Measurements from ENCODE around the gene ERC2.

The ERC2 gene

DNA sequence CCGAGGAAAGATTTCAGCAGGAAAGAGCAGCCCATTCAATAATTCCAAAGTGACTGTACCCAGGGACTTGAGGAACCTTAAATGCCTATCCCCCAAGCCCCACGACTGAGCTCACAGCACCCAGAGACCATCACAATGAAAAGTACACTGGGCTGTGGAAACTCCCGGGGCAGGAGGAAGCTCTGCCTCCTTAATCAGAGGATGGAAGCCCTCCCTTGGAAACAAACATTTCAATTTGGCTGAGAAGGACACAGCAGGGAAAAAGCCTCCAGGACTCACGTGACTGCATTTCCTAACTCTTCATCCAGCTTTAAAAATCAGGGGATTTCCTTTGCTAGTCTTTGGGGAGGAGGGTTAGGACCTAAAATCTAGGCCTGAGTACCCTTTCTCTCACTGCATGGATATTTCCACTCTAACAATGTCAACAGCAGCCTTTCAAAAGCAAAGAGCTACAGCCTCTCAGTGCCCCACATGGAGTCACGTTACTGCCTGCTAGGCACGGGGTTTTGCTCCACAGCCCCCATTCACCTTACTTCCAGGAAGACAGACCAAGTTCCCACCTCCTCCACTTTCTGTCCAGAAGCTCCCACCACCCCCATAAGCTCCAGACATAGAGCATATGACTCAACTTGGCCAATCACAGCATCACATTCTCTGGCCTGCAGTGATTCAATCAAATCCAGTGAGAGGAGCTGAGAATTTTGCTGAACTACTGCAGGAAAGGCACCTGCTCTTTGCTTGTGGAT, 912.2 kb downstream of the ERC2 start:
- no peak for DNase-seq (ENCODE audit: low read depth)

DNA sequence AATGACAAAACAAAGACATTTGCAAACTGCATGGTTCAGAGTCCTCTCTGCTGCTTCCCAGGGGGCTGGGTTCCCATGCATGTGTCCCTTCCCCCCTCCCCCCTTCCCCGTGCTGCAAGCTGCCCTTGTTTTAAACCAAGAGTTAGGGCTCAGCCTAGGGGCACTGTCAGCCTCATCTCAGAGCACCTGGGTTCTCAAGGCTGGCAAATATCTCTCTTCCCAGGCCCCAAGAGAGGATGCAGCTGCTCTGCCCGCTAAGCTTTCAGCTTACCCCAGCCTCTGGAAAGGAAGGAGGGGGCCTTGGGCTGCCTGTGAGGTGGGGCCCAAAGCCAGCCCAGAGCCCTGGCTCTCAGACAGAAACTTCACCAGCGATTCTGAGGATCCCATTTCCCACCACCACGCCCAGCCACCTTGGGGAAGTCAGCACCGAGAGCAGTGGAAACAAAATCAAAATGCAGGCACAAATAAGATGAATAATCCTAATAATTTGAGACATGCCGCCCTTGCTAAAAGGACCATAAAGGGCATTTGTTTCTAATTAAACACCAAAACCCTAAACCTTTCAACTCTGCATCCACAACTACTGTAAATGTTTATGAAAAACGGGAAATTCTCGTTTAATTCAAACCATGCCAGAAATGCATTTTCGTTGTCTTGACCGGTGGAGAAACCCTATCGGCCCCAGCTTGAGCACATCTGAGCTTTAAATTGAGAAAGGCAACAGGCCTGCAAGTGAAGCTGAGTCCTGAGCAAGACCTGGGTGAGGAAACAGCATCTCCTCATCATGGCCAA, 913.4 kb downstream of the ERC2 start:
- DNase-seq (ENCODE audit: low read depth) = peak; percentile 29

DNA sequence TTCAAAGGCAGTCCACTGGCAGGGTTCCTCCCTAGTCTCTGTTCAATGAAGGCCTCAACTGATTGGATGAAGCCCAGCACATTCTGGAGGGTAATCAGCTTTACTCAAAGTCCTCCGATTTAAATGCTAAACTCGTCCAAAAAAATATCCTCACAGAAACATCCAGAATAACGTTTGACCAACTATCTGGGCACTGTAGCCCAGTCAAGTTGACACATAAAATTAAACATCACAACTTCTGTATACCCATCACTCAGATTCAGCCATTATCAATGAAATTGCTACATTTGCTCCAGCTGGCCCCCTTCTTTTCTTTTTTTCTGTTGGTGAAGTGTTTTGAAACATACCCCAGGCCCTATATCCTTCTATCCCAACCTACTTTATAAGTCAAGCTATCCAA, 916.6 kb downstream of the ERC2 start:
- DNase-seq (ENCODE audit: low read depth) = no peak

DNA sequence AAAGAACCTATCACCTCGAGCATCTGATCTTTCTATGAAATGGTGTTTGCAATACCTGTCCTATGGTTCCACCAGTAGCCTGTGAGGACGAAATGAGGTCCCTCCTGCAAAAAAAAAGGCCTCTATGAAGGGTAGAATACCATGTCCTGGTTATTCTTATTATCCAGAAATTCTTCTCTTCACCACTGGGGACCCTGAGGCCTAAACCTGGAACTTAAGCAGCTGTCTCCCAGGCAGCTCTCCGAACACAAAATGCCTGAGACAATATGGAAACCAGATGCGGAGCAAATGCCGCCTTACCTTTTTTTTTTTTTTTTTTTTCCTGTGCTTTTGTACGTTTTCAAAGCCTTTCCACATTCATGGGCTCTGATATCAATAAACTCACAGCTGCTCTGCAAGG, 919.1 kb downstream of the ERC2 start:
- DNase-seq (ENCODE audit: low read depth) = peak; percentile 57

DNA sequence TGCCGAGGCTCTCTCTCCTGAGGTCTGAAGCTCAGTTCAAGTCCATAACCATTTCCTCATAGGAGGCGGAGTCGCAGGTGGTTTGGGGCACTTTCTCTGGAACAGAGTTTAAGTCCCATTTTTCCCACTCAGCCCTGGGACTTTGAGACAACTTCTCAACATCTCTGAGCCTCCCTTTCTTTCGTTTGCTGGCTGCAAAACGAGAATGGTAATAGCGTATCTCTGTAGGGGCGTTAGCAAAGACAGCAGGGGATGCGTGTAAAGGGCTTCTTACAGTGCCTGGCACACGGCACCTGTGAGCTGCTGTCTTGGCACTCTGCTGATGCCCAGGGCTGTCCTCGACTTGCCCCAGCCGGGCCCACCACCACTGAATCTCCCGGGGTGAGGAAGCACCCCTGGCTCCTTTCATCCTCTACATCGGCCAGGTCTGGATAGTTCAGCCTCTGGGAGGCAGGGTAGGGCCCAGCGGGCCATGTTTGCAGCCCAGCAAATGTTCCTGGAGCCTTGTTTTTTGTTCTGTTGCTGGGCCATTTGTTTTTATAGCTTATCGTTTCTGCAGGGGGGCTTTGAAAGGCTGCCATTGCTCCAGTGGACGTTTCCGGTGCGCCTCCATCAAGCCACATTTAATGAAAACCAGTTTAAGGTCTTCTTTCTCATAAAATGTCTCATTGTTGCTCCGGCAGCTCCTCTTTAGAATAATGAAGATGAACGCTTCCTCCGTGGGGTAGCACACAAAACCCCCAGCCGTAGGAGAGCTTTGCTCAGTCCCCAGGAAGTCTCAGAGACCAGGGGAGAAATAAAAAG, 921.2 kb downstream of the ERC2 start:
- DNase-seq (ENCODE audit: low read depth) = no peak

DNA sequence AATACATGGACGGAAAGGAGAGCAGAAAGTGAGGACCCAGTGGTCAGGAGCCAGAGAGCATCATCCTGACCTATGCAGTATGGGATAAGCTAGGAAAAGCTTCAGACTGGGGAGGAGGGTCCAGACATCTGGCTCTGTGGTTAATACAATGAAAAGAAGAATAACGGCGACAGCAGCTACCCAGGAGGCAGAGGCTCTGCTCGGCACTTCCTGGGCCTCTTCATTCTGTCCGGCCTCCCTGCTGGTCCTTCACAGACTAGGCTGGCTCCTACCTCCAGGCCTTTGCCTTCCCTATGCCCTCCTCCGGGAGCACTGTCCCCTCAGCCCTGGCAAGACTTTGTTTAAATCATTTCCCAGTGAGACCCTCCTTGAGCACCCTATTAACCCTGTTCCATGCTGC, 922.3 kb downstream of the ERC2 start:
- DNase-seq (ENCODE audit: low read depth) = no peak

DNA sequence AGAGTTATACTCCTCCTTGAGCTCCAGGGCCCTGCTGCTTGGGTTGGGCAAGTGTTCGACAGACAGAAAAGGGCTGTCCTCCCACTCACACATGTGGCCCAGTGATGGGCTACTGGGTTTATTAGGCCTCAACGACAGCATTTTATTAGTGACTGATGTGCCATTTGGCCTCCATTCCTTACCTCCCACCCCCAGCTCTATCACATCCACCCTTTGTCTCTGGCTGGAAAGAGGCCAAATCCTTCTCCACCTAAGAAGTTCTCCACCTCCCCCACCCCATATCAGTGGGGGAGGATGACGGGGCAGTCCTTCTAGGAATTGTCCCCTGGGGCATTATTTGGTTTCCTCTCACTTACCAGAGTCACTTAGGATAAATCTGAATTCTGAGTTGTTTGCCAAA, 924.0 kb downstream of the ERC2 start:
- no peak for DNase-seq (ENCODE audit: low read depth)

DNA sequence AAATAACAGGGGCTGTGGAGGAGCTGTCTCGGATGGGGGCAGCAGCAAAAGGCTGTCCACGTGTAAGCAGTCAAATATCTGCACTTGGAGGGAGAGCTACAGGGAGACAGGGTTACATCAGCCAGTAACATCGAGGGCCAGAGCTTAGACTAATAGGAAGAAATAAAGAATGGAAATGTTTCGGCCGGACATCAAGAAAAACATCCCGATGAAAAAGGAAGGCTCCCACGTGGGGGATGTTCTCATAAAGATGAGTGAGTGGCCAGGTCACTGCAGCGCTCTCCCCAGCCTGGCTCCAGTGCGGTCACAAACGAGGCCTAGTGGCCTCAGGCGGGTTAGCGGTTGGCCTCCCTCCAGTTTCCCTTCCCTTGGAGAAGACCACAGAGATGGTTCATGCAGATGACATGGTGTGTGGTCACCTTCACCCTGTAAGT, 925.1 kb downstream of the ERC2 start:
- no peak for DNase-seq (ENCODE audit: low read depth)

DNA sequence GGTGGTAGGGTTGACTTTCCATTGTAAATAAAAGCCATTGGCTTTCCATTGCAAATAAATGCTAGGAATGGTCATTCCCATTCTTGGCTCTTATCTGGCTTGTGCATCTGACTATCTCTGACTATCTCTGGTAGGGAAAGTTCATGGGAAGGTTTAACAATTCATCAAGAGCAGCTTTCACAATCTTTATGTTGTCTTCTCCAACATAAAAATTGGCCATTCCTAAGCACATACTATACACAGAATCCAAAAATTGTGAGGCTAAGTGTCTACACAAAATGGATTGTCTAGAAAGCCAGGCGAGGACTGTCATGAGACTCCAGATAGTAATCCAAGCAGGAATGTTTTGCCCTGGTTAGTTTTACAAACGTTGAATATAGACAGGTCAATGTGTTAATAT, 926.8 kb downstream of the ERC2 start:
- no peak for DNase-seq (ENCODE audit: low read depth)

DNA sequence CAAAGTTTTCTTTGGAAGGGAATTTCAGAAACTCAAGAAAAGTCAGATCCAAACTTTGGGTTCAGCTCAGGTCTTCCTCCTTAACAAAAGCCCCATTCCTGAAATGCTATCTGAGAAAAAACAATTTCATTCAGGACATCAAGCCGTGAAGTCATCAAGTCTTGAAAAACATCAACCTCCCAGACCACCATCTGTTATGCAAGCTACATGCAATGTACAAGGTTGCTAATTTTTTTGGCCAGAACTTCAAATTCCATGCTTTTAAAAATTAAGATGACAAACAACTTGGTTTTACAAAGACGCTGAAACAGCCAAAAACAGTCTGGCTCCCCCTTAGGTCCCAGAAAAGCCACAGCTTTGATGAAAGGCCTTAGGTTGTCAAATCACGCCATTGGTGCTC, 927.3 kb downstream of the ERC2 start:
- no peak for DNase-seq (ENCODE audit: low read depth)

DNA sequence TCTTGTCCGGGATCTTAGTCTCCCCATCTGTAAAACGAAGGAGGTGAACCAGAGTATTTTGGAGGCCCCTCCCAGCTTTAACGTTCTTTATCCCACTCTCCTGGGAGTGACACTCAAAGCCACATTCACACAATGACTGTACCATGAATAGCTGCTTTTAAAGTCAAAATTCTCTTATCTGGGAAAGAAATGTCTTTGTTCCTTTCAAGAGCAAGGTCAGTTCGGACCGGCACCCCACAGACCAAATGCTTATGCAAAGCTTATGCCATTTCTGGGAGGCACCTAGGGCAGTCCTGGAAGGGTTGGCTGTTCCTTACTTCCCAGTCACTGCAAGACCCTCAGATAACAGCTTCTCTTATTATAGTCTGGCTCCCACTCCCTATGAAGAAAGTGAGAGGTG, 927.7 kb downstream of the ERC2 start:
- no peak for DNase-seq (ENCODE audit: low read depth)

DNA sequence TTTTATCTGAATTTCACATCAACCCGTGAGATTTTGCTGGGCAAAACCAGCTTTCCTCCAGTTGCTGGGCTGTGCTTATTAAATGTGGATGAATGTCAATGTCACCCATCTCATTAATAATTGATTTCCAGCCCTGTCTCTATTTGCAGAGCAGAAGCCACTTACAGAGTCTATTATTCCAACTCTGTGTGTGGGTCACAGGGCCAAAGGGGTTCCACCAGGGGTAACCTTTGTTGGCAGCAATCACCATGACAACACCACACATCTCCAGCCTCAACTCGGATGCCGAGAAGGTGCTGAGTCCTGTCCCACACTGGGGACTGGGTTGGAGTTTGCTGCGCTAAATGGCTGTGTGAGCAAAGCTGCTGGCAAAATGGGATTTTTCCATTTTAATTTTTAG, 930.1 kb downstream of the ERC2 start:
- DNase-seq (ENCODE audit: low read depth) = no peak

DNA sequence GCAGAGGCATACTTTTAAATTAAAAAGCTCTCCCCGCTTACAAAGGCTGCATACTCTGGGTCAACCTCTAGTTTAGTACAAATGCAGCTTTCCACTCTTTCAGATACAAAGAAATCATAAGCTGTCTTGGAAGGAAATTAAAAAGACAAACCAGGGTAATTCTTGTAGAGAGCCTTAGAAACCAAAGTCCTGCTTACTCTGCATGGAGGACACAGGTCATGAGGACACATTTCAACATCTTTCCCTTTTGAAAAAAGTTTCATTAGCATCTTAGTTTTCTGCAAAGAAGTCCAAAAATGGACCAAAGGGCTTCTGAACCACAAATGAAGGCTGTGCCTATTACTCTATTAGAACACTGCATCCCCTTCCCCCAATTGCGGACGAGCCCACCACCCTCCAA, 930.7 kb downstream of the ERC2 start:
- DNase-seq (ENCODE audit: low read depth) = no peak

DNA sequence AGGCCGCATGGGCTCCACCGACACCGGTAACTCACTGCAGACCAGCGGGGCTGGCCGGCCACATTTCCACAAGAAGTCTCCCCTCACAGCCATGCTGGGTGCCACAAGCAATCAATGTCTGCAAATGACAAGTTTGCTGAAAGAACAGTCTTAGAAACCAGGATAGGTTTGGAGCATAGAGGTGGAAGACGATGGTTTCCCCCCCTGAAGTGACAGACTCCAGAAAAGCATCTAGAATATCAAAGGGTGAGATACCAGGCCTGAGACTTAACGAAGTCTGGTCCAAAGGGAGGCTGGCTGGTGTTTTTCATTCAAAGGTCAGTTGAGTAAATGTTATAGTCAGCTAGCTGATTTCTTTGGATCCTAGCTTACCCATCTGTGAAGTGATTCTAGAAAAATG, 931.1 kb downstream of the ERC2 start:
- DNase-seq (ENCODE audit: low read depth) = no peak

DNA sequence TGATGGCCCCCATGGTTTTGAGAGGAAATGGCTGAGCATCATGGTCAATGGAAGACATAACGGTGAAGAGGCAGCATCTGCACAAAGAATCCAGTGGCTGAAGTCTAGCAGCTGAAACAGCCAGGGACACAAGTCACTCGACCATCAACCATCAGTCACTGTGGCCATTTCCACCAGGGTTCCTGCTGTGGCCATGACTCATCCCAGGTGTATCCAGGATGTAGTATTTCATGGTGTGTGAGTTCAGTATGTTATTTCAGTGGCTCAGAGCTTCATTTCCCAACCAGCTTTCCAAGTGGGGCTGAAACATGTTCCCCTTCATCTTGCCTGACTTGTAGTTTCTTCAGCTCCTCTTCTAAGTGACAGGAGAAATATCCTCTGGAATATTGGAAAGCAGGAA, 933.4 kb downstream of the ERC2 start:
- DNase-seq (ENCODE audit: low read depth) = no peak

DNA sequence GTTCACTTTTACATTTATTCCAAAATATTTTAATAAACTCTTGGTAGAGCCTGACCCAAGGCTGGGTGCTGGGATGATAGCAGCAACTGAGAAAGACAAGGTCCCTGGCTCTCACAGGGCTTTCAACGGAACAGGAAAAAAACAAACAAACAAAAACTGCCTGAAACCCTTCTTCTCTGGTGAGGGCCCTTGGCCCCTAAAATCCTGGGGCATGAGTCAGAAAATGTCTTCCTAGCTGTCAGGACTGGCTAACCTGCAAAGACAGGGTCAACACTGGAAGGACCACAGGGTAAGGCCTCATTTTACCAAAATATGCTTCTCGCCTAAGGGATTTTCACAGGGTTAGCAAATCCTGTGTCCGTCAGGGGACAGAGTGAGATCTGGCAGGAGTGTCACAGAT, 935.5 kb downstream of the ERC2 start:
- DNase-seq (ENCODE audit: low read depth) = no peak

DNA sequence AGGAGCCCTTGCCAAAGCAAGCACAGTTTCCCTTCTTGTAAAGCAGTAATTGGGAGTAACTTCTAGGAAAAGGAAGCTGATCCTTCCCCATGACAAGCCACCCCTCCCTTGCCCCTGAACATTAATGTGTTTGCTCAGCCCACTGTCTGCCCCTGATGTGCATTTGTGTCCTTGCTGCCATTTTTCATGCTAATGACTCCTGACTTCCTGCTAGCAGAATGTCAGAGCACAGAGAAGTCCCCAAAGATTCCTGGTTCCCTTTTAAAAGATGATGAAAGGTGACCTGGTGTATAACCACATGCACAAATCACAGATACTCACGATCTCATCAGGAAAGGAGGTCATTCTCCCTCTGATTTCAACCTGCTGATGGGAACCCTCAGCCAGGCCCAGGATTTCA, 936.9 kb downstream of the ERC2 start:
- DNase-seq (ENCODE audit: low read depth) = no peak

DNA sequence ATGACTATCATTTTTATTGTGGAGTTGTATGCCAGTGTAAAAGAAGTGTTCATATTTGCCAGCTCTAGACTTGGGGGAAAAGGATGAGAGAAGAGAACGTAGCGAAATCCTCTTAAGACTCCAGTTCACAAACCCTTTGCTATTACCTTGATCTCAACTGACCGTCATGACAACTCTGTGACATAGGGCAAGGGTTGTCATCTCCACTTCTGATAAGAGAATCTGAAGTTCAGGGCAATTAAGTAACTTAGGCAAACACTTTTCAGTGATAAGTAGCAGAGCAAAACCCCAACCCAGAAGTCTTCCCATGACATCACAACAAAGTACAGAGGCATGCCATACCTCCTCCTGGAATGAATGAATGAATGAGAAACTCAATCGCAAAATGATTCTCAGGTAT, 940.9 kb downstream of the ERC2 start:
- no peak for DNase-seq (ENCODE audit: low read depth)

DNA sequence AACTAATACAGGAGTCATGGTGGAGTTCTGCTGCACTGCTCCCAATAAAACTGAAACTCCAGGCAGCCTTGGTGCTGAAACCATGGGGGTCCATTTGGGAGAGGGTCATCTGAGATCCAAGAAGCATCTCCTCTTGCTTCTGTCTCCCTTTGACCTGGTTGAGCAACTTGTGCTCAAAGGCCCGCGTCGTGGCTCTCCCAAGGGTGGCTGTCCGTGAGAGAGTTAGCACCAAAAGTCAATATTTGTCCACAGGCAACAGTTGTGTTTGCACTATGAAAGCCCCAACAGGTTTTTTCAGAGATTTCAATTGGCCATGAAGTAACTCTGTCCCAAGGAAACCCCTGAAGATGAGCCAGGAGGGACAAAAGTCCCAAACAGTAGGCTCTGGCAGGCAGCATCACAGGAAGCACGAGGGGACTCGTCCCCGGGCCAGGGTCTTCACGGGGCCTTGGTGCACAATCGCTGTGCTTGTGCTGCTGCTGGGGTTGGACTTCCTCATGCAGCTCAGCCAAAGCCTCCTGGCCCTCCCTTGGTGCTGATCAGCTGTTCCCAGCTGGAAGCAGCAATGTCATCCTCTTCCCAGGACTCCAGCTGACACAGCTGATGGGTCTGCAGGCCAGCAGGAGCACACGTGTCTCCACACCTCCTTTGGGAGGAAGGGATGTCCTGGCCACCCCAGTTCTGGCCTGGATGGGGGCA, 941.8 kb downstream of the ERC2 start:
- DNase-seq (ENCODE audit: low read depth) = no peak

DNA sequence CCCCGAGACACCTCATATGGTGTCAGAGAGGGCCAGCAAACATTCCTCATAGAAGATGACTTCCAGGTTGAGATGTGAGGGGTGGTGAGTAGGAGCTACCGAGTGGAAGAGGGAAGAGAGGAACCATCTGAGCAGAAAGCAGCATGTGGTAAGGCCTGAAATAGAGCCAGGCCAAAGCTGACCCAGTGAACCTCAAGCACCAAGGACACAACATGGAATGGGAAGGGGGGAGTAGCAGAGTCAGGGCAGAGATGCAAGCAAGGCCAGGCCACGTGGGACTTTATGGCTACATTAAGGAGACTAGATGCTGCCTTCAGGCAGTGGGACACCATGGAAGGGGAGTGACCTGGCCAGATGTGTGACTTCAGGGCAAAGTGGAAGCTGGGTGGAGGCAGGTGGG, 942.8 kb downstream of the ERC2 start:
- DNase-seq (ENCODE audit: low read depth) = no peak

DNA sequence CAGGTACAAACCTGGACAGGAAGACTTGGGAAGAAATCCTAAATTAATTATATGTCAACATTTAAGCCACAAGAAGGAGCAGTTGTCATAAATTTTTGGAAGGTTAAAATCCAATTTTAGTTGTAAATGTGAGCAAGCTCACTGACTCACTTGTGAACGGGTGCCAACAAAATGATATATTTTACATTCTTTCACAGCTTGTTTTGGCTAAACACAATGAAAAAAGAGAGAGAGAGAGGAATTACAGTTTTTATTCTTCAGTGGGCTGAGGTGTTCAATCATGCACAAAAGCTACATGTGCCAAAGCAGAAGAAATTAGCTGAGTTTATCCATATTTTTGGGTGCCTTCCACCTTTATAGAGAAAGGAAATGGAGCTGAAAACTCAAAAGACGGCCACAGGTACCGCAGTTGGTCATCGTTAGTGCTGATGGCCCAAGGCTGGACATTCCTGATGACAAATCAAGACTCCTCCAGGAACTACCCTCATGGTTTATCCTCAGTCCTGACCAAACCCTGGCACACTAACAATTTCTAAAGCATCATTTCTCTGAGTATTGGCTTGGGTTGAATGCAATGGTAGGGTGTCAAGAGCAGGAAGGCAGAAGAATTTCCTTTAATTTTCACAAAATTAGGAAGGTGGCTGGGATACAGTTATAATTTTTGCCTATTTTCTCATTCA, 943.6 kb downstream of the ERC2 start:
- peak; percentile 43 for DNase-seq (ENCODE audit: low read depth)

DNA sequence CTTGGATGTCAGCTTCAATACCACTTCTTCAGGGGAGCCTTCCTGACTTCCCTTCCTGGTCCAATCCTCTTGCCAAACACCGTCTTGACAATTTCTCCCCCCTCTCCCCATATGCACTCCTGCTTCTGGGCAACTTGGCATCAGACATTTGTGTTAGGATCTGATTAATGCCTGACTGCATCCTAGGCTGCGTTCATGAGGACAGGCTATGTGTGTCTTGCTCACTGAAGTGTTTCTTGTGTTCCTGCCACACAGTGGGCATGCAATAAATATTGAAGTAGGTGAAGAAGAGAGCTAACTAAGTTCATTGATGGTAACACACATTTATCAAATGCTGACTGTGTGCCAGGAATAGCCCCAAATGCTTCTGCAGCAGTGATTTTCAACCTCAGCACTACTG, 944.8 kb downstream of the ERC2 start:
- no peak for DNase-seq (ENCODE audit: low read depth)
